Activated CD4-positive, alpha-beta T cell treated with anti-CD3 and anti-CD28 coated beads, Interleukin-2, amount 50 U/mL, for 16 hours (primary cell): ENCODE measurements around the gene PUSL1.

Source experiments
- DNase-seq: peaks from one replicate; pipeline ENCODE4 v3.0.0-alpha.2; 2020

Gene PUSL1

DNA sequence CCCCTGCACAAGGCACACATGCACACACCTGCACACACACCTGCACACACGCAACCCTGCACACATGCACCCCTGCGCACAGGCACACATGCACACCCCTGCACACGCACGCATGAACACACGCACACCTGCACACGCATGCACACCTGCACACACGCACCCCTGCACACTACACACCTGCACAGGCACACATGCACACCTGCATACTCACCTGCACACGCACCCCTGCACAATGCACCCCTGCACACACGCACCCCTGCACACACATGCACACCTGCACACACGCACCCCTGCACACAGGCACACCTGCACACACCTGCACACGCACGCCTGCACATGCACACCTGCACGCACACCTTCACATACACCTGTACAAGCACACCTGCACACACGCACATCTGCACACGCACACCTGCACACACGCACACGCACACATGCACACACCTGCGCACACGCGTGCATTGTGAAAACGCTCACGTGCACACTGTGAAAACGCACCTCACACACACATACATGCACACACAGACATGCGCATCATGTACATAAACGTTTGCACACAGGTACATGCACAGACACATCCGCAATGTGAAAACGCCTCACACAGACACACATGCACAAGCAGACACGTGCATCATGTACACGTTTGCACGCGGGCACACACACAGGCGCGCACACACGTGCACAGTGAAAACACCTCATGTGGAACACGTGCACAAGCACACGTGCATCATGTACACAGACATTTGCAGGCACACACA, 32.6 kb downstream of the PUSL1 start:
- no peak for DNase-seq

DNA sequence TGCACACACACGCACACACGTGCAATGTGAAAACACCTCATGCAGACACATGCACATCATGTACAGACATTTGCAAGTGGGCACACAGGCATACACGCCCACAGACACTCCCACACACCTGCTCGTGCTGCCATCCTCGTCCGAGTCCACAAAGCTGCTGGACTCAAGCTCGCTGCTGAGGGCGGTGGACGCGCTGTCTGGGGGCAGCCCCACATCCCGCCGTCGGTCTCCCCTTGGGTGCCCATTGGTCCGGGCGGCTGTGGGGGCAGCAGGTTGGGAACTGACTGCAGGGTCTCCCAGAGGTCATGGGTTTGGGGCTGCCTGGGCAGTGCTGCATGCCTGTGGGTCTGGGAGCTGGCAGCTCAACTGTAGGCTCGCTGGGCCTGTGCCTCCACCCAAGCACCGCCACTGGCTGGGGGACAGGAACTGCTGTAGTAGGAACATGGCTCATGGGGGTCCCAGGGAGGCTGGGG, 33.2 kb downstream of the PUSL1 start:
- DNase-seq, result no peak

DNA sequence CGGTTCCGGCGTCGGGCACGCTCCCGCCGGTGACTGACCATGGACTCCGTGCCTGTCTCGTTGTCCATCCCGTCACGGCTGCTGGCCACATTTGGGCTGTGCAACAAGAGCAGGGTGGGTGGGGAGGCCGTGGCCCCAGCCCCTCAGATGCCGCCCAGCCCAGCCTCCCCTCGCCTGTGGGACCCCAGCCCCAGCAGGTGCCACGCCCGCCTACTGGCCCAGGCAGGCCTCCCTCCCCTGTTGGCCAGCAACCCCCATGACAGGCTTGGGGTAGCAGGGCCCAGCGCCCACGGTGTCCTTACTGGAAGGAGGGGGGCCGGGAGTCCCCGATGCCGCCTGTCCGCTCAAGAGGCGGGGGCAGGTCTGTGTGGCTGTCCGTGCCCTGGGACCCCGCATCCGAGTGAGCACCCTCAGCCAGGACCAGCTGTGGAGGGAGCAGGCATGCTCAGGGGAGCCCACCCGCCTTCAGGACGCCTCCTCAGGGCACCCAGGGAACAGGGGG, 33.7 kb downstream of the PUSL1 start:
- DNase-seq, result no peak

DNA sequence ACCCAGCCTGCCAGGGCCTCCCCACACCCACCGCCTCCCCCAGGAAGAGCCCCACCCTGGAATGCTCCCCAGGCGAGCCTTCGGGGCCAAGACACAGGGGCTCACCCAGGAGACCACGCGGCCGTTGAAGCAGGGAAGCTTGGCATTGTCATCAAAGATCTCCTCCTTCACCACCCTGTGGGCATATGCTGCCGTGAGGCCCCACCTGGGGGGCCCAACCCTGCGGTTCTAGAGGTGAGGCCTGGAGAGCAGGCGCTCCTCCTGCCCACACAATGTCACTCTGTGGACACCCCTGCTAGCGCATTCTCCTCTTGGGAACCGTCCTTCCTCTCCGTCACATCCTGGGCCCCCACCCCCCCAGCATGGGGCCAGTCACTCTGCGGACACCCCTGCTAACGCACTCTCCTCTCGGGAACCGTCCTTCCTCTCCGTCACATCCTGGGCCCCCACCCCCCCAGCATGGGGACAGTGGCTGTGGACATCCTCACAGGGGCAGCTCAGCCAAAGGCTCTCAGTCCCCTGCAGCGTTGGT, 34.3 kb downstream of the PUSL1 start:
- no peak for DNase-seq

DNA sequence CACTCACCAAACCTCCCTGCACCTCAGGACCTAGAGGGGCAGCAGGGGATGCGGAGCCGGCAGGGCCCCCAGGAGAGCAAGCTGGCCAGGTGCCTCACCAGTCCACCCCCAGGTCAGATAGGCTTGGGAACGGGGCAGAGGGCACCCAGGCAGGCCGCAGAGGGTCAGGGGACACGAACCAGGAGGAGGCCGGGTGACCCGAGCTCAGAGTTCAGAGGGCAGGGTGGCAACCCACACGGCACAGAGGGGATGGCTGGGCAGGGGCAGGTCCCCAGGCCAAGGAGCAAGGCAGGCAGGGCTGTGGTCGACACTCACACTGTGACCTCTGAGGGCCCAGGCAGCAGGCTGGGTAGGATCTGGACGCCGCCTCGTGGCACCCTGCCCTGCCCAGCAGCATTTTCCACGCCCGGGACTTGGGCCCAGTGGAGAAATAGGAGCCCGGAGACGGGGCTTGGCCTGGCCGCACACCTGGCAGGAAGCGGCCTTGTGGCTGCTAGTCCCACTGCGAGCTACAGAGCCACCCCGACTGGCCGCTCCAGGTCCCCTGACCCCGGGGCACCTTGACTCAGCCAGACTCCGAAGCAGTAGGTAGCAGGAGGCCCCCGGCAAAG, 35.5 kb downstream of the PUSL1 start:
- no peak for DNase-seq

DNA sequence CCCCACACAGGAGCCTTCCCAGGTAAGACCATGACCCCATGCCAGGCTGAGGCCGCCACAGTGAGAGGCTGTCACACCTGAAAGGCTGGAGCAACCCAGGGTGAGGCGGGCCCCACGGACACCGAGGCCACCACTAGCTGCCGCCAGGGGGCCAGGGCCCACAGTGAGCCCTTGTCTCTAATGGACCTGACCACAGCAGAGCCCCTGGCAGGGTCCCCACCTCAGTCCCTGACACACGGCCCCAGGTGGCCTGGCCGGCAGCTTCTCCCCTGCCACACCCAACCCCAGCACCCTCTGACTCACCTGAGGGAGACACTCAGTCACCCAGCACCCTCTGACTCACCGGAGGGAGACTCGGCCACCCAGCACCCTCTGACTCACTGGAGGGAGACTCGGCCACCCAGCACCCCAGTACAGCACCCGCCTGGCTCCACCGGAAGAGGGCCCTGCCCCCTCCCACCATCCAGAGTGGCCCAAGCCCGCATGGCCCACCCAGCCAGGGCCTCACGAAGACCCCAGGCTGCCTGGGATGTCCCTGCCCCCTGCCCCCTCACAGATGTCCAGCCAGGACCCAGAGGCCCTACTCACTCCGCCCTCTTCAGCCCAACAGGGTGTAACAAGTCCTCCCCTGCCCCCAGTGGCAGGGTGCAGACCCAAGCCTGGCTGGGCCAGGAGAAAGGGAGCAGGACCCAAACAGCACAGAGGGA, 36.4 kb downstream of the PUSL1 start:
- DNase-seq, result peak; percentile 65

DNA sequence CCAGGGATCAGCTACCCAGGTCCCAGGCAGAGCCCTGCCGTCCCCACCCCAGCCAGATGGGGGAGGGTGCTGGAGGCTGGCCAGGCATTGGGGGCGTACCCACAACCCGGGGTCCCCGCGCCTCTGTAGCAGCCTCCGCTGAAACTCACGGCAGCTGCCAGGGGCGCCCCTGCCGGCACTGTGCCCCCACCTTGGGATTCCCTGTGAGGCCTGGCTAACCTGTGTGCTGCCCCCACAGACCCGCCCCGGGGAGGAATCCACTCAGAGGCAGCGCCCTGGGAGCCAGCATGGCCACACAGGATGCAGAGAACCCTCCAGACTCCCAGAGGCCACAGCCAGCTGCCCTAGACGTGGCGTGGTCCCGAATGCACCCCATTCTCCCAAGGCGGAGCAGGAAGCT, 37.0 kb downstream of the PUSL1 start:
- no peak for DNase-seq

DNA sequence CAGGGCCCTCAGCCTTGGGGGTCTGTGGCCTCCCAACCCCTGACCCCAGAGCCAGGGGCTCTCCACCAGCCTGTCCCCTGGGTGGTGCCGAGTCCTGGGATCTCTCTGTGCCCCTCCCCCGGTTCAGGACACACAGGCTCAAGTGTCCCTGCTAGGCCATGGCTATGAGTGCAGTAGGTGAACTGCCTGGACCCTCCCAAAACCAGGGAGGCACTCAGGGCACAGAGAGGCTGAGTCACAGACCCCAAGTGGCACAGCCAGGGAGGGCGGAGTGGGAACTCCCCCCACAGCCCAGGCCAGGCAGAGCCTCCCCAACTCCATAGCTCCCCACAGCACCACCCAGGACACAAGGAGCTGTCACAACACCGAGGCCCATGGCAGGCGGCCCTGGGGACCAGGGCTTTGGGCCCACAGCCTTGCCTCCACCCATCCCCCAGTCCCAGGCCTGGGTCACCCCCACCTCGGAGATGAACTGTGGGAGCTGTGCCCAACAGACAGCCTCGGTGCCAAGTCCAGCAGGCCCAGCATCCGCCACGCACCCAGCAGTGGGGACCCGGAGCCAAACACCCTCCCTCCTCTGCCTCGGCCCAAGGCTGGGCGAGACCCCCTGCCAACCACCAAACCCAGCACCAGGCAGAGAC, 37.6 kb downstream of the PUSL1 start:
- no peak for DNase-seq

DNA sequence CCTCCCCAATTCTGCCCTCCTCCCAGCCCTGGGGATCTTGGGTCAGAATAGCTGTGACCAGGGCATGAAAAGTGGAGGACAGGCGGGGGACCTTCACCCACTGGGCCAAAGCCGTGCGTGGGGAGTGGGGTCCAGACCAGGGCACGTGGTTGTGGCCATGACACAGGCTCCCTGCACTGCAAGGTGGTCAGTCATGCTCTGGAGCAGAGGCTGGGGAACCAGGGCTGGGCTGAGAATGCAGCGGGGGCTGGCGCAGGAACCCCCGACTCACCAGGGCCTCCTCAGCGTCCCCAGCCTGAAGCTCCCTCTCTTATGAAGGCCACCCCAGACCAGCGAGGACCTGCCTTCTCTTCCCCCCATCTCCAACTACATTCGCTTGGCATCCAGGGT, 38.1 kb downstream of the PUSL1 start:
- no peak for DNase-seq

DNA sequence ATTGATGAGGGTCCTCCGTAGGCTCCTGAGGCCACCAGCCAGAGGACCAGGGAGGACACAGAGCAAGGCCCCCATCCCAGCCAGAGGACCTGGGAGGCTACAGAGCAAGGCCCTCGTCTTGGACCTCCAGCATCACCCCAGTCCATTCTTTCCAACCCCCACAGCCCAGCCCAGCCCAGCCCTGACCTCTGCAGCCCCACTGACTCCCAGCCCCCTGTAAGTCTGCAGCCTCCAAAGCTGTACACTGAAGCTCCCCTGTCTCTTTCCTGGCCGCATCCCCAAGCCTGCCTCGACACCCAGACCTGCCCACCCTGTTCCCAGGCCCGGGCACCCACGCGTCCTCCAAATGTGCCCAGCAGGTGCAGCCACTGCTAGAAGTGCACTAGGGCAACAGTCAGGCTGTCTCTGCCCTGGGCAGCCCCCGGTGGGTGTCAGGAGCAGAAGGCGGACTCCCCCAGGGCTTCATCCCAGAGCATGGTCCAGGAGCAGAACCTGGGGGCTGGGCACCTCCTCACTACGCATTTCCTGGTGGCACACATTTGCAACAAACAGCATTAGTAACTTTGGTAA, 38.7 kb downstream of the PUSL1 start:
- DNase-seq, result no peak

DNA sequence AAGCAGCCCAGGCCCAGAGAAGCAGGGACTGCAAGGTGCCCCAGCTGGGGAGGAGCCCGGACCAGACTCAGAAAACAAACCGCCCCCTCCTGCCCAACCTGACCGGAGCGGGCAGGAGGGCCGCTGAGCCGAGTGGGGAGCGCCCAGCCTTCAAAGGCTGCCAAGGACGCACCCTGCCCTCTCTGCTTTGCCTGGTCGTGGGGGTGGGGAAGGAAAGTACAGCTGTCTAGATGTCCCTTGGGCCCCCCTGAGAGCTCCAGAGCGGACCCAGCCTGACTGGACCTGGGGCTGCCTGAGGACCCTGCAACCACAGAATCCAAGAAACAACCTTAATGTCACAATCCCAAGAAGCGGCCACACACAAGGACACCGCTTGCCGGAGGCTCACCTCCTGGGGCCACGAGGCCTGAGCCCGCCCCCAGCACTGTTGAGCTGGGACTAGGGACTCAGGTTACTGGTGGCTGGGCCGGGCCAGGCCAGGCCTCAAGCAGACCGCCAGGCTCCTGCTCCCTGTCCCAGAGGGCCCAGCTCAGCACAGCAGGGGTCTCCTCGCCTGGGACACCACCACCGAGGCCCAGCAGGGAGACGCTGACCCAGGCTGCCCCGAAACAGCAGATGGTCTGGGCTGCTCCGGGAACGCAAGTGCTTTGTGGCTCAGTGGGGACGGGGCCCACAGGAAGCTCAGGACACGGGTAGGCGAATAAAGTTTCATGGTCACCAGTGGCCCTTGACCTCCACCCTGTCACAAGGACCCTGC, 39.4 kb downstream of the PUSL1 start:
- no peak for DNase-seq

DNA sequence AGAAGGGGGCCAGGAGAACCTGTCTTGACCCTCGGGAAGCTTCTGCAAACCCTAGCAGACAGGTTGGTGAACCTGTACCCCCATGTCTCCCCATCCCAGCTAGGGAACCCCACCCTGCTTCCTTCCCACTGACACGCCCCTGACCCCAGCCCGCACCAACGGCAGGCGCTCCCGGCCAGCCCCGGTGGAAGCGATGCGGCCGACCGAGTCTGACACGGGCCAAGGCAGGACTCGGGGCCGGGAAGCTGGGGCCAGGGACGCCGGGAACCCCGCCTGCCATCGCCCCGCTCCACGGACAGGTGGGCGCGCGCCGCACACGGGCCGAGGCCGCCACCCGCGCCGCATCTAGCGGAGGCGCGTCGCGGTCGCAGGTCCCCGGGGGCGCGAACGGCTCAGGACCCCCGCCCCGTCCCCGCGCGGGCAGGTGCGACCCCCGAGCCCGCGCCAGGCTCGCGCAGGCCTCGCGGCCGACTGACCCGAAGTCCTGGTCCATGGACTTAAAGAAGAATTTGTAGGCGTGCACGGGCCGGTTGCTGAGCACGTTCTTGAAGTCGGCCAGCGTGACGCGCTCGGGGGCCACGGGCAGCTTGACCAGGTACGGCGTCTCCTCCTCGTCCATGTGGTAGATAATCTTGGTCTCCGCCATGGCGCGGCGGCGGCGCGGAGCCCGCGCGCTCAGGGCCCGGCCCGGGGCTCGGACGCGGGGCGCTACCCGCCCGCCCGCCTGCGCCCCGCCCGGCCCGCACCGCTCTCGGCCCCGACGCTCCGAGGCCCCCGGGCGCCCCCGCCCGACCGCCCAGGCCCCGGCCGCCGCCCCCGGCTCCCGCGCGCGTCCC, 40.2 kb downstream of the PUSL1 start:
- DNase-seq, result no peak

DNA sequence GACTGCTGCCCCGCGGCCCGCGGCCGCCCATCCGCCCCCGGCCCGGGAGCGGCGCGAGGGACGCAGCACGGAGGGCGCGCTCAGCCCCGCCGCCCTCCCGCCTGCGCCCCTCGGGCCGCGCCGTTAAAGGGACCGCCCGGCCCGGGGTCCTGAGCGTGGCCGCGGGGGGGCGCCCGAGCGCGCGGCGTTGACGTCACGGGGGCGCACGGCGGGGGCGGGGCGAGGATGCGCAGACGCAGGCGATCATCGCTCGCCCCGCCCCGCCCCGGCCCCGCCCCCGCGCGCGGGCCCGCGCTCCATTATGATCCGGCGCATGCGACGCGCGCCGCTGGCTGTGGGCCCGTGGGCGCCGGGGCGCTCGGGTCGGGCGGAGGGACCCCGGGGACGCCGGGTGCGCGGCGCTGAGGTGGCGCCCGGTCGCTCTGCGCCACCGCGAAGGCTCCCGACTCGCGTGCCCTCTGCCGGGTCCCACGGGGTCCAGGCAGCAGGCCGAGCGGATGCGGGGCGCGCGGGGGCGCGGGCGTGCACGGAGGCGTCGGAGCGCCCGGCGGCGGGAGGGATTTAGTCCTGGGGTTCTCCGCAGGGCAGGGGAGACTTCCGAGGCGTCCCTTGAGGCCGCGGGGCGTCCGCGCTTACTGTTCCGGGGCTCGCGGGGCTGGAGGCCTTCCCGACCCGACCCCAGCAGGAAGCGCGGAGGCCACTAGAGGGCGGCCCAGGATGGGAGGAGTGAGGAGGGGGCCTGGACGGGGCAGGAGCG, 41.0 kb downstream of the PUSL1 start, which contains the start of gene DVL1:
TSS of gene DVL1 (minus strand) at position 163 of the 757 bp plus-strand sequence. CDS start 353 bp downstream, outside the sequence.
- peak; percentile 58 for DNase-seq

DNA sequence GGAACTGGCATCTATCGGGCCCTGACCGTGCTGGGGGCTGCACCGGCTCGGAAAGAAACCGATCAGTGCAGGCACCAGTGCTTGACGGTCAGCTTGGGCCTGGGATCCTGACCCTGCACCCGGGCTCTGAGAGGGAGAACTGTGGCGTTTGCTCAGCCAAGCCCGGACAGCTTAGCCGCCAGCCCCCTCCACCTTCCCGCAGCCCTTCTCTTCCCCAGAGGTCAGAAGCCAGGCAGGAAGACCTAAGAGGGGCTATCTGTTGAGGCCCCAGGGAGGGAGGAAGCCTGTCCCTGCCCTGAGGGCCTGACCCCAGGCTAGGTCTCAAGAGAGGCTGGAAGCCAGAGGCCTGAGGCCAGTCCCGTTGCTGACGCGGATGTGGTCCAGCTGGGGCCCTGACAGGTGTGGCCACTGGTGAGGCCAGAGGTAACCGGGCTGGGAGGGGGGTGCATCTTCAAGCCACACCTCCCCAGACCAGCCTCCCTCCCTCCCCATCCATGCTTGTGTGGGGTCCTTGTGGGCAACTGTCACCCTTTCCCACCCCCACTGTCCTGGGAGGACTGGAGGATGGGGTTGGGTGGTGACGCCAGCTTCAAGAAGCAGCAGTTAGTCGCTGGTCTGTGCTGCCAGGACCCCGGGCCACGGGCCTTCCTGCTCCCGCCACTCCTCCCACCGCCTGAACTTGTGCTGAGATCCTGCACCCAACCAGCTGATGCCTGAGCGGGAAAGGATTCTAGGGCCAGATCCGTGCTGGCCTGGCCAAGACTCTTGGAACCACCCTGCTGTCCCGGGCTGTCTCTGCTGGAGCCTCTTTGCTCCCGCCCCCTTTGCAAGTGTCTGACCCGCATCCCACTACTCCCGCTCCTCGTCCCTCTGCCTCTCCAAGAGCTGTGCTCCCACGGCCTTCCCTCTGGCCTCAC, 43.4 kb downstream of the PUSL1 start:
- DNase-seq, result no peak

DNA sequence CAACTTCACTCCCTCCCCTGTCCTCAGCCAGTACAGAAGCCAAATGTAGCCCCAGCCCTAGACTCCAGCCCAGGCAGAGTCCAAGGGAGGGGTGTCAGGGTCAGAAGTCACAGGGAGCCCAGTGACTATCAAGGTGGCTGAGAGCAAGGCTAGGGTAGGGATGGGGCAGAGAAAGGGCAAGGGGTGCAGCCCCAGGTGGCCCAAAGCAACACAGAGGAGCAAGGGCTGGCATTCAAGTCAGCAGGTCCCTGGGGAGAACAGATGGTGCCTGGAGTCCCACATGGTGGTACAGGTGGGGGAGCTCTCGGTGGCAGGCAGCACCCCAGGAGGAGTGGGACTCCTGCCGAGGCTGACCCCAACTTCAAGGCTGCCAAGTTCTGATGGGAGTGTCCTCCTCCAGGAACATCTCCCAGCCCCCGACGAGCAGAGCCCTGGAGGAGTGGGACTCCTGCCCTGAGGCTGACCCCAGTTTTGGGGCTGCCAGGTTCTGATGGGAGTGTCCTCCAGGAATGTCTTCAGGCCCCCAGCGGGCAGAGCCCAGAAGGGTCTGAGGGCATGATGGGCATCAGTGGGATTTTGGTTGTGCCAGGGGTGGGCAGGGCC, 44.5 kb downstream of the PUSL1 start:
- no peak for DNase-seq

DNA sequence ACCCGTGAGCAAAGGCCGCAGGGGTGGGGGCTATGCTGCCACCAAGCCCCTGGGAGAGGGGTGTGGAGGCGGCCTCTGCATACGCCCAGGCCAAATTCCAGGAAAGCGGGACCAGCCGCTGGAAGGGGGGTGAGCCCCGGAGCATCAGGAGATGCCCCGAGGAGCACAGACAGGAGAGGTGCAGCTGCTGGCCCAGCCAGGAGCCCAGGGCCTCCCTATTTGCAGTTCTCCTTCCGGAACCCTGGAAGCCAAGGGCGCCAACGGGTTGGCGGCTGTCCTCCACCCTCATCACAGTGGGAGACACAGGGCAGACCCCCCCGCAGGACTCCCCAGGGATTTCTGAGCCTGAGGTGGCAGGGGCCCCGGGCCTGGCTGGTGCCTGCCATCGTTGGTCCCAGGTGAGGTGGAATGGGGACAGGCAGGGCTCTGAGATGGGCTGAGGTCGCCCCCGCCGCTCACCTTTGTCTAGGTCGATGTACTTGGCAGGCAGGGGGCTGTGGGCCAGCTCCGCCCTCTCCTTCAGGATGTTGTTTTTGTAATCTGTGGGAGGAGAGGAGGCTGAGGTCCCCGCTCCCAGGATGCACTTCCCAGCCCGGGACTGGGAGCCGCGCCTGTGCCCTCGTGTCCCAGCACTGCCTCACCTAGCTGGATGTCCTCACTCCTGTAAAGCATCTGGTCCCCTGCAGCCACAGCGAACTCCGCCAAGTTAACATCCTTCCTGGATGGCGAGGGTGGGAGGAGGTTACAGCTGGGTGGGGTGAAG, 45.2 kb downstream of the PUSL1 start:
- no peak for DNase-seq
